Forelimb muscle (tissue), 1 donor: Measurements from ENCODE around the gene ZSCAN18. TPM values are rescaled to one million over a fixed set of nuclear protein-coding genes. Genes with fewer than 3 reads are reported as not detected.

Experiments
- DNase-seq: peaks from one replicate; pipeline ENCODE4 v3.0.0-alpha.2; 2013; ENCODE audit warnings: low read depth
- polyA plus RNA-seq: library from polyadenylated mRNA; unstranded; fragments of 120-200 nt; gene quantifications from one replicate; pipeline ENCODE4 v1.2.1, GENCODE V29; 2013; ENCODE audit not compliant: insufficient read length

The ZSCAN18 gene
- polyA plus RNA-seq, 1 donor = 51.1 TPM

- DNase-seq = no peak
Observed at GRCh38 chr19:58044886-58045285, 53.1 kb downstream of the ZSCAN18 start.

GRCh38 chr19:58044391-58044790, 53.6 kb downstream of the ZSCAN18 start:
- DNase-seq = no peak

- DNase-seq = no peak
Observed at GRCh38 chr19:58042495-58043340, 55.3 kb downstream of the ZSCAN18 start.

GRCh38 chr19:58040751-58041525, 57.1 kb downstream of the ZSCAN18 start:
- no peak for DNase-seq

- DNase-seq = no peak
Observed at GRCh38 chr19:58038688-58039204, 59.3 kb downstream of the ZSCAN18 start.

- DNase-seq = no peak
Observed at GRCh38 chr19:58037927-58038687, 59.9 kb downstream of the ZSCAN18 start.

GRCh38 chr19:58035863-58036262, 62.2 kb downstream of the ZSCAN18 start:
- no peak for DNase-seq

GRCh38 chr19:58034477-58034793, 63.6 kb downstream of the ZSCAN18 start:
- DNase-seq = no peak

Other genes starting within 250 kb of the ZSCAN18 start
- 16.9 TPM for gene ZNF587, start 248.4 kb downstream of the ZSCAN18 start, polyA plus RNA-seq
- 22.7 TPM for gene ZNF814, start 209.2 kb downstream of the ZSCAN18 start, polyA plus RNA-seq
- 14.2 TPM for gene ZNF417, start 181.6 kb downstream of the ZSCAN18 start, polyA plus RNA-seq
- gene ZNF418, start 162.8 kb downstream of the ZSCAN18 start, polyA plus RNA-seq = 10.5 TPM
- gene ZNF256, start 150.5 kb downstream of the ZSCAN18 start, polyA plus RNA-seq = 6.0 TPM
- gene C19orf18, start 123.7 kb downstream of the ZSCAN18 start, polyA plus RNA-seq = 1.5 TPM
- gene ZNF606, start 95.4 kb downstream of the ZSCAN18 start, polyA plus RNA-seq = 10.5 TPM
- gene ZSCAN1, start 64.2 kb downstream of the ZSCAN18 start, polyA plus RNA-seq = 0.91 TPM
- 12.5 TPM for gene ZNF135, start 38.9 kb downstream of the ZSCAN18 start, polyA plus RNA-seq
- gene ZNF329, start 52.6 kb upstream of the ZSCAN18 start, polyA plus RNA-seq = 10.6 TPM
- gene ZNF274, start 84.8 kb upstream of the ZSCAN18 start, polyA plus RNA-seq = 8.3 TPM
- 14.6 TPM for gene ZNF544, start 130.7 kb upstream of the ZSCAN18 start, polyA plus RNA-seq
- 5.3 TPM for gene ZNF8, start 180.7 kb upstream of the ZSCAN18 start, polyA plus RNA-seq
- gene ERVK3-1, start 207.1 kb upstream of the ZSCAN18 start, polyA plus RNA-seq = 33.6 TPM
- 2.7 TPM for gene ZSCAN22, start 228.8 kb upstream of the ZSCAN18 start, polyA plus RNA-seq